ENCODE results near the gene HIPK2. TPM values are rescaled to one million over a fixed set of nuclear protein-coding genes. Genes with fewer than 3 reads are reported as not detected.

Gene HIPK2
- total RNA-seq, 1 donor from 2014 or later, result 5.8 TPM

DNA sequence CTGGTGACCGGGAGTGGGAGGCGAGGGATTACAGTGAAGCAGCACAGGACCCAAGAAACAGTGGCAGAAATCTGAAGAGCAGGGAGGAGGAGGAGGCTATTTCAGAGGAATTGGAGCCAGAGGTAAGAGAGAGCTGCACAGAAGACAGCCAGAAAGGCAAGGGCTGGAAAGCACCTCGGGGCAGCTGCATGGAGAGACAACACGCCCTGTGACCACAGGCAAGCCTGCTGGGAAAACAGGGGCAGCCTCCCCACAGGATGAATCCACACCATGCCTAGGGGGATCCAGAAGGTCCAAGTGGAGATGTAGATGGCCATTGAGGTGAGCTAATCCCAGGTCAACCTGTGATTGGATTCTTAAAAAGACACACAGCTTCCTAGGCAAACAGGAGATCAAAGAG, 135.5 kb downstream of the HIPK2 start:
- FAIRE-seq (no peak), DNase-seq (ENCODE audit: low read depth) (no peak)
- Histone ChIP-seq H3K36me3 (ENCODE audit: control insufficient read depth, insufficient read depth, low read length) (peaks cover 15% of the 10 kb centered on the region), H3K27me3 (ENCODE audit: control insufficient read depth, insufficient read depth, low read length) (no peaks in the 10 kb centered on the region), H3K4me3 (ENCODE audit: low read depth, low read length) (no peak overlapping the region)
- no peak for TF ChIP-seq CTCF (IDR thresholded peaks at IDR 0.05; ENCODE audit: insufficient read depth, low read length, severe bottlenecking)

- no peak for FAIRE-seq
- Histone ChIP-seq H3K4me3 (ENCODE audit: low read depth, low read length) (no peak overlapping the region), H3K36me3 (ENCODE audit: control insufficient read depth, insufficient read depth, low read length) (peaks cover 16% of the 10 kb centered on the region), H3K27me3 (ENCODE audit: control insufficient read depth, insufficient read depth, low read length) (no peaks in the 10 kb centered on the region)
- DNase-seq (ENCODE audit: low read depth), result no peak
- no peak for TF ChIP-seq CTCF (IDR thresholded peaks at IDR 0.05; ENCODE audit: insufficient read depth, low read length, severe bottlenecking)
These were observed 136.3 kb downstream of the HIPK2 start for GRCh38 chr7:139641337-139641992.

GRCh38 chr7:139640681-139641080, 137.1 kb downstream of the HIPK2 start:
- TF ChIP-seq CTCF (IDR thresholded peaks at IDR 0.05; ENCODE audit: insufficient read depth, low read length, severe bottlenecking), result no peak
- DNase-seq (ENCODE audit: low read depth), result no peak
- FAIRE-seq, result no peak
- Histone ChIP-seq H3K36me3 (ENCODE audit: control insufficient read depth, insufficient read depth, low read length) (peaks cover 15% of the 10 kb centered on the region), H3K4me3 (ENCODE audit: low read depth, low read length) (no peak overlapping the region), H3K27me3 (ENCODE audit: control insufficient read depth, insufficient read depth, low read length) (no peaks in the 10 kb centered on the region)

DNA sequence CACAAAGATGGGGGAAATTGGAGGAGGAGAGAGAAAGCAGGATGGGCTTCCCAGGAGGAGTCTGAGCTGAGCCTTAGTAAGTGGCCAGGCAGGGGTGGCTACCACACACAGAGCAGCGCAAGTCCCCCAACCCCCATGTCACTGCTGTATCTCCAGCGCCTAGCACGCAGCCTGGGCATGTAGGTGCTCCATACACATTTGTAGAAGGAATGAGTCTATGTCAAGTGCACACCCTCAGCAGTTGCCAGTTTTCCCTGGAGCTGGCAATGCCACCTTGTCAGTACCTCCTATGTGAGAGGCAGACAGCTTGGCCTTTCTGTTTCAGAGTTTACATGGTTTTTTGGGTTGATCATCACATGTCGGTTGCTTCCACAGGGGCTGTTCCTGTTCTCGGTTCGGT, 138.2 kb downstream of the HIPK2 start:
- Histone ChIP-seq H3K36me3 (ENCODE audit: control insufficient read depth, insufficient read depth, low read length) (peaks cover 12% of the 10 kb centered on the region), H3K27me3 (ENCODE audit: control insufficient read depth, insufficient read depth, low read length) (no peaks in the 10 kb centered on the region), H3K4me3 (ENCODE audit: low read depth, low read length) (no peak overlapping the region)
- TF ChIP-seq CTCF (IDR thresholded peaks at IDR 0.05; ENCODE audit: insufficient read depth, low read length, severe bottlenecking), result no peak
- DNase-seq (ENCODE audit: low read depth), result no peak
- FAIRE-seq, result no peak

GRCh38 chr7:139635526-139636302, 142.1 kb downstream of the HIPK2 start:
- no peak for TF ChIP-seq CTCF (IDR thresholded peaks at IDR 0.05; ENCODE audit: insufficient read depth, low read length, severe bottlenecking)
- DNase-seq (ENCODE audit: low read depth), result no peak
- Histone ChIP-seq H3K36me3 (ENCODE audit: control insufficient read depth, insufficient read depth, low read length) (peaks cover 15% of the 10 kb centered on the region), H3K4me3 (ENCODE audit: low read depth, low read length) (no peak overlapping the region), H3K27me3 (ENCODE audit: control insufficient read depth, insufficient read depth, low read length) (no peaks in the 10 kb centered on the region)
- no peak for FAIRE-seq

All from bronchial epithelial cell (primary cell).